Effector memory CD8-positive, alpha-beta T cell (primary cell): ENCODE measurements around the gene COX20.
"Not testable (repeated sequence)": the region's sequence is repeated elsewhere in the genome, so short reads cannot be mapped to it uniquely, and the experiment has no call there.

Experiments
- ATAC-seq: fragments of 150-1000 bp; cut with Tn5 transposase; replicated peaks from 2 replicates; pipeline ENCODE4 v1.10.0; 2021; ENCODE audit warnings: mild to moderate bottlenecking, moderate library complexity
- DNase-seq, 3 experiments: peaks; one replicate each; pipeline ENCODE4 v3.0.0; 2021
- H3K27ac Mint-ChIP-seq, 2 donors: one replicate each; pipeline ENCODE4 v1.8.0; 2022; ENCODE audit warnings: mild to moderate bottlenecking in 2 of 2, mixed read lengths in 2 of 2, moderate library complexity in 2 of 2
- H3K27me3 Mint-ChIP-seq, 2 donors: one replicate each; pipeline ENCODE4 v1.8.0; 2022; ENCODE audit warnings: mixed read lengths in 2 of 2
- H3K36me3 Mint-ChIP-seq: one replicate; pipeline ENCODE4 v1.8.0; 2022; ENCODE audit warnings: mild to moderate bottlenecking, moderate library complexity, mixed read lengths; ENCODE audit not compliant: insufficient read depth
- H3K4me1 Mint-ChIP-seq, 2 donors: one replicate each; pipeline ENCODE4 v1.8.0; 2022; ENCODE audit warnings: low read depth in 2 of 2, mixed read lengths in 2 of 2
- H3K4me3 Mint-ChIP-seq, 2 donors: one replicate each; pipeline ENCODE4 v1.8.0; 2022; ENCODE audit warnings: mild to moderate bottlenecking in 2 of 2, mixed read lengths in 2 of 2, moderate library complexity in 2 of 2
- H3K9me3 Mint-ChIP-seq, 2 donors: one replicate each; pipeline ENCODE4 v1.8.0; 2022; ENCODE audit warnings: mixed read lengths in 2 of 2

The COX20 gene

DNA sequence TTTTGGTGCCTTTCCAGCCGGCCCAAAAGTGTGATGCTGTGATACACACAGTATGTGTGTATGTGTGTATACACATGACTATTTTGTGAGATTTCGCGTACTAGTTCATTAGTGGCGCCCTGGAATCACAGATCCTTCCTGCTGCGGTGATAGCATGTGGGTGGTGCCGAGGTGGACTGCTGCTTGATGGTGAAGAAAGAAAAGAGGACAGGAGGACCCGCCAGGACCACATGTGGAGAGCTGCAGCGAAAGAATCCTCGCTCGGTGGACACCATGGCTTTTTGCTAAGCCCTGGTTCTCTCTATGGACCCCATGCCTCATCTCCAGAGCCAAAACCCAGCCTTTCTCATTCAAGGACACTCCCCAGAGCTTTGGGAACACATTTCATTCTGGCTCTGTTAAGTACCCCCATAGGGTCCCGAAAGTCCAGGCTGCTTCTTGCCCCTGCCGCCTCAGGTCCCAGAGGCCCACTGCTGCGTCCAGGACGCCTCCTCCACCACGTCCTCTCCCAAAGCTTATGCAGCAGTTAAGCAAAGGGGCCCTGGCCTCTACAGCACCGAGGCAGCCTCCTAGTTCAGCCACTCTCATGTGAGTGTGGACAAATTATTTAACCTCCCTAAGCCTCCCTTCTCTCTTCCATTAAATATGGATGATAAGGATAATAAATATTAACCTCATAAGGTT, 32.8 kb upstream of the COX20 start:
- no peaks in the 10 kb centered on the region for H3K36me3 Mint-ChIP-seq
- no peak overlapping the region for H3K27ac Mint-ChIP-seq
- H3K4me1 Mint-ChIP-seq: peaks cover 2 to 3% of the 10 kb centered on the region in 2 donors
- H3K4me3 Mint-ChIP-seq: no peak overlapping the region
- DNase-seq: no peak
- H3K27me3 Mint-ChIP-seq: peaks cover 0 to 34% of the 10 kb centered on the region in 2 donors
- no peaks in the 10 kb centered on the region for H3K9me3 Mint-ChIP-seq
- no peak for ATAC-seq

DNA sequence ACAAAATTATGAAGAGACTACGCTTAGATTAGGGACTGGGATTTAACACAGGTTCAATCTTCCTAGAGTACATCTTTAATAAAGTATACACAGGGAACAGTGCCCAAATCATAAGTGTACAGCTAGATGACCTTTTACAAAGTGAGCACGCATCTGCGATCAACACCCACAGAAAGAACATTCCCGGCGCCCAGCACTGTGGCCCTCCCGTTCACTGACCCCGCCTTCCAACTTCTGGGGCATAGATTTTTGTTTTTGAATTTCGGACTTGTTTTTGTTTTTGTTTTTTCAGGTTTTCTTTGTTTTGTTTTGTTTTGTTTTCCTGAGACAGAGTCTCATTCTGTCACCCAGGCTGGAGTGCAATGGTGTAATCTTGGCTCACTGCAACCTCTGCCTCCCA, 30.6 kb upstream of the COX20 start:
- no peak for ATAC-seq
- H3K9me3 Mint-ChIP-seq: no peaks in the 10 kb centered on the region

DNA sequence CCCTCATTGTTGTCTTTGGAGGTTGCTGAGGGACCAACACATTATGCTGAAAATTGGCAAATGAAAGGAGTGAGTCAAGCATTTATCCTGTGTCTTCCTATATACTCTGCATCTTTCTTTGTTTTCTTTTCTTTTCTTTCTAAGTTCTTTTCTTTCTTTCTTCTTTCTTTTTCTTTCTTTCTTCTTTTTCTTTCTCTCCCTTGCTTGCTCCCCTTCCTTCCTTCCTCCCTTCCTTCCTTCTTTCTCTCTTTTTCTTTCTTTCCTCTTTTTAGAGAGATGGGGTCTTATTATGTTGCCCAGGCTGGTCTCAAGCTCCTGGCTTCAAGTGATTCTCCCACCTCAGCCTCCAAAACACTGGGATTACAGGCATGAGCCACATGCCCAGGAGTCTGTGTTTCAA, 28.3 kb upstream of the COX20 start:
- DNase-seq (no peak), ATAC-seq (no peak)
- H3K4me1 Mint-ChIP-seq: no peaks in the 10 kb centered on the region
- H3K27me3 Mint-ChIP-seq: peaks cover 9 to 40% of the 10 kb centered on the region in 2 donors
- no peaks in the 10 kb centered on the region for H3K36me3 Mint-ChIP-seq
- H3K27ac Mint-ChIP-seq: peak overlapping the region in 1 of 2 donors; percentile 28
- H3K4me3 Mint-ChIP-seq: no peak overlapping the region
- H3K9me3 Mint-ChIP-seq: no peaks in the 10 kb centered on the region

More for the DNA sequence above, 30.6 kb upstream of the COX20 start:
- Mint-ChIP-seq H3K27me3 (peaks cover 0 to 34% of the 10 kb centered on the region in 2 donors), H3K27ac (no peak overlapping the region), H3K36me3 (no peaks in the 10 kb centered on the region), H3K4me1 (peaks cover 2 to 3% of the 10 kb centered on the region in 2 donors), H3K4me3 (no peak overlapping the region)
- no peak for DNase-seq

DNA sequence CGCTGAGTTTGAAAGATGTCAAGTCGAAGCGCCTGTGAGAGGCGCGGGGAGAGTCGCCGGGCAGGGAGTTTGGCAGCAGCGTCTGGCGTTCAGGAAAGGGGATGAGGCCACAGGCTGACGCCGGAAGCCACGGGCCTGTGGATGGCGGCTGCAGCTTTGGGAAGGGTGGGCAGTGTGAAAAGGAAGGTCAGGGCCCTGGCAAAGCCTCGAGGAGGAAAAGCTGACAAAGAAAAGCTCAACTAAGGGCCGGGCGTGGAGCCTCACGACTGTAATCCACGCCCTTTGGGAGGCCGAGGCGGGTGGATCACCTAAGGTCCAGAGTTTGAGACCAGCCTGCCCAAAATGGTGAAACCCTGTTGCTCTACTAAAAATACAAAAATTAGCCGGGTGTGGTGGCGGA, 25.2 kb upstream of the COX20 start:
- H3K36me3 Mint-ChIP-seq: no peaks in the 10 kb centered on the region
- H3K4me1 Mint-ChIP-seq: no peaks in the 10 kb centered on the region
- ATAC-seq (no peak), DNase-seq (no peak)
- peak overlapping the region in 1 of 2 donors; percentile 59 for H3K27ac Mint-ChIP-seq
- peaks cover 19 to 46% of the 10 kb centered on the region in 2 donors for H3K27me3 Mint-ChIP-seq
- no peaks in the 10 kb centered on the region for H3K9me3 Mint-ChIP-seq
- no peak overlapping the region for H3K4me3 Mint-ChIP-seq

DNA sequence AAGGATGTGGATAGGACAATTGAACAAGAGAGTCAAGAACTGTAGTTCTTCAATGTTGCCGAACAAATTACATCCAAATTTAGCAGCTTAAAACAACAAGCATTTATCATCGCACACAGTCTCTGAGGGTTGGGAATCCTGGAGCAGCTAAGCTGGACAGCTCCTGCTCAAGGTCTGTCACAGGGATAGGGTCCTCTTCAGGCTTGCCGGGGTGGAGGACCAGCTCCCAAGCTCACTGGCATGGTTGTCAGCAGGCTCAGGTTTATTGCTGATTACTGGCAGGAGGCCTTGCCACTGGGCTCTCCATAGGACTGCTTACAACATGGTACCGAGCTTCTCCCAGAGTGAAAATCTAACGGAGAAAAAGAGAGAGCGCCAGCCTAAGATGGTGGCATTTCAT, 22.1 kb upstream of the COX20 start:
- peaks cover 28 to 67% of the 10 kb centered on the region in 2 donors for H3K27me3 Mint-ChIP-seq
- no peak overlapping the region for H3K4me3 Mint-ChIP-seq
- no peak for ATAC-seq
- no peak for DNase-seq
- H3K27ac Mint-ChIP-seq: no peak overlapping the region
- no peaks in the 10 kb centered on the region for H3K36me3 Mint-ChIP-seq
- H3K4me1 Mint-ChIP-seq: no peaks in the 10 kb centered on the region
- H3K9me3 Mint-ChIP-seq: no peaks in the 10 kb centered on the region

DNA sequence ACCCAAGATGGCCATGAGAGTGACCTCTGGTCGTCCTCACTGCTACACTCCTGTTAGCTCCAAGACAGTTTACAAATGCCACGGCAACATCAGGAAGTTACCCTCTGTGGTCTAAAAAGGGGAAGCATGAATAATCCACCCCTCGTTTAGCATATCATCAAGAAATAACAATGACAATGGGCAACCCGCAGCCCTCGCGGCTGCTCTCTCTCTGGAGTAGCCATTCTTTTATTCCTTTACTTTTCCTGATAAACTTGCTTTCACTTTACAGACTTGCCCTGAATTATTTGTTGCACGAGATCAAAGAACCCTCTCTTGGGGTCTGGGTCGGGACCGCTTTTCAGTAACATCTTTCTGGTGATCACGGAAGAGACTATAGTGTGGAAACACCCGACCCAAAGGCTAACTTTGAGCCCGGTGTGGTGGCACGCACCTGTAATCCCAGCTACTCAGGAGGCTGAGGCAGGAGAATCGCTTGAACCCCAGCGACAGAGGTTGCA, 19.8 kb upstream of the COX20 start:
- no peak overlapping the region for H3K27ac Mint-ChIP-seq
- ATAC-seq: no peak
- no peaks in the 10 kb centered on the region for H3K9me3 Mint-ChIP-seq
- no peaks in the 10 kb centered on the region for H3K4me1 Mint-ChIP-seq
- H3K27me3 Mint-ChIP-seq: peaks cover 28 to 57% of the 10 kb centered on the region in 2 donors
- H3K4me3 Mint-ChIP-seq: no peak overlapping the region
- no peaks in the 10 kb centered on the region for H3K36me3 Mint-ChIP-seq
- DNase-seq: no peak

DNA sequence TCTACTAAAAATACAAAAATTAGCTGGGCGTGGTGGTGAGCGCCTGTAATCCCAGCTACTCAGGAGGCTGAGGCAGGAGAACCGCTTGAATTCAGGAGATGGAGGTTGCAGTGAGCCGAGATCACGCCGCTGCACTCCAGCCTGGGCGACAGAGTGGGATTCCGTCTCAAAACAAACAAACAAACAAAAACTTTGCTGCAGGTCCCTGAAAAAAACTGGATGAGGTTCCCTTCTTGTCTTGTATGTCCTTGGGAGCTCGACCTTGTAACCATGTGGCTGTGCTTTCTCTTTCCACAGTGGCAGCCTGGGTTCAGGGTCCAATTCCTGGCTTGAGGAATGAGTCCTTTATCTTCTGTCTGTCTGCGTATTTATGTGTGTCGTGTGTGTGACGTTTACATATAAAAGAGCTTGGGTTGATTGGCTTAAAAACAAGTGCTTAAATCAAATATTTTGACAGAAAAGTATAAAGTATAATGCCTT, 18.0 kb upstream of the COX20 start:
- ATAC-seq: no peak
- Mint-ChIP-seq H3K27me3 (peaks cover 19 to 43% of the 10 kb centered on the region in 2 donors), H3K4me3 (no peak overlapping the region), H3K4me1 (no peaks in the 10 kb centered on the region), H3K9me3 (no peaks in the 10 kb centered on the region), H3K27ac (no peak overlapping the region), H3K36me3 (no peaks in the 10 kb centered on the region)
- no peak for DNase-seq

DNA sequence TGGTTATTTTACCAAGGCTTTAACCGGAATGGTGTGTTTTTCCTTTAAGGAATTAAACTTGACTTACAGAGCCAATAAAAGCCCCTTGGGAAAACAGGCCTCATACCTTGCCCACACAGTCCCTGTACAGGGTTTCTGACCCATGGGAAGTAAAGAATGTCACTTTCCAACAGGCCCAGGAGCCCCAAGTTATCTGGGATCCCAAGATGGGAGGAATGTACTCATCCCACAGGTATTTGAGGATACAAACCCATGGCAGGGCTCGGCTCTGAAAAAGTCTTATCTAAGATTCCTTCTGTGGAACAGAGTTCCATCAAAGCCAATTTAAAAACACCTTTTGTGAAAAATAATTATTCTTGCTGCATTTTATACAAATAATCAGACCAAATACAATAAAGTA, 15.3 kb upstream of the COX20 start:
- ATAC-seq (no peak), DNase-seq (no peak)
- Mint-ChIP-seq H3K36me3 (no peaks in the 10 kb centered on the region), H3K4me3 (no peak overlapping the region), H3K9me3 (no peaks in the 10 kb centered on the region), H3K27me3 (peaks cover 15 to 29% of the 10 kb centered on the region in 2 donors), H3K4me1 (no peaks in the 10 kb centered on the region), H3K27ac (no peak overlapping the region)

DNA sequence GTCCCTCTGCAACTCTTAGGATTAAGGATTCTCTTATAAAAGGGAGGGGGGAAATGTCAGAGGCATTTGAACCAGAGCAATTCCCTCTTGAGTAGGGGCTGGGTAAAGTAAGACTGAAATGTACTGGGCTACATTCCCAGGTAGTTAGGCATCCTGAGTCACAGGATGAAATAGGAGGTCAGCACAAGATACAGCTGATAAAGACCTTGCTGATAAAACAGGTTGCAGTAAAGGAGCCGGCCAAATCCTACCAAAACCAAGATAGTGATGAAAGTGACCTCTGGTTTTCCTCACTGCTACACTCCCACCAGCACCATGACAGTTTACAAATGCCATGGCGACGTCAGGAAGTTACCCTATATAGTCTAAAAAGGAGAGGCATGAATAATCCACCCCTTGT, 14.3 kb upstream of the COX20 start:
- ATAC-seq: no peak
- Mint-ChIP-seq H3K27me3 (peaks cover 8 to 19% of the 10 kb centered on the region in 2 donors), H3K9me3 (no peaks in the 10 kb centered on the region), H3K4me3 (no peak overlapping the region), H3K27ac (no peak overlapping the region), H3K4me1 (no peaks in the 10 kb centered on the region), H3K36me3 (no peaks in the 10 kb centered on the region)
- no peak for DNase-seq

DNA sequence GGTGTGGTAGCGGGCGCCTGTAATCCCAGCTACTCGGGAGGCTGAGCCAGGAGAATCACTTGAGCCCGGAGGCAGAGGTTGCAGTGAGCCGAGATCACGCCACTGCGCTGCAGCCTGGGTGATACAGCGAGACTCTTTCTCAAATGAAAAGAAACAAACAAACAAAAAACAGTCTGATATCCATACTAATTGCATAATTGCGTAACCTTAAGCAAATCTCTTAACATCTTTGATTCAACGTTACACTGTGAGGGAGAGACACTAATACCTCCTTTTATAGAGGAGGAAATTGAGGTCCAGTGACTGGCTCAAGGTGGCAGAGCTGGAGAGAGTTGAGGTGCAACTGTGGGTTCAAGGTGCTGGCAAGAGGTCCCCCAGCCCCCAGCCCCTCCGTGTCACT, 12.6 kb upstream of the COX20 start:
- Mint-ChIP-seq H3K4me3 (no peak overlapping the region), H3K4me1 (no peaks in the 10 kb centered on the region), H3K9me3 (no peaks in the 10 kb centered on the region), H3K27ac (no peak overlapping the region), H3K27me3 (peaks cover 2 to 6% of the 10 kb centered on the region in 2 donors), H3K36me3 (no peaks in the 10 kb centered on the region)
- ATAC-seq (no peak), DNase-seq (no peak)

DNA sequence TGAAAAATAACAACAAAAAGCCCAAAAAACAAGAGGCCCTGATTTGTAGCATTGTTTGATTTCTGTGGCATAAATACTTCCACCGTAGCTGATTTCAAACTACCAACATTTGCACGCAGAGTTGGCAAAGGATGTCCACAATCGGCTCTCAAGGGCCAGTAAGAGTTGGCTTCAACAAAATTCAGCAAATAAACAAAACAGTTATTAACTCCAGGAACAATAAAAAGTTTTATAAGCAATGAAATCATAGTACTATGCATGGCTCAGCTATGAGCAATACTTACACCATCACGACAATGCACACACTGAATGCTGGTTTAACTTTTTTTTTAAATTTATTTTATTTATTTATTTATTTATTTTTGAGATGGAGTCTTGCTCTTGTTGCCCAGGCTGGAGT, 8.7 kb upstream of the COX20 start:
- H3K4me1 Mint-ChIP-seq: no peaks in the 10 kb centered on the region
- no peaks in the 10 kb centered on the region for H3K36me3 Mint-ChIP-seq
- H3K4me3 Mint-ChIP-seq: no peak overlapping the region
- H3K9me3 Mint-ChIP-seq: no peaks in the 10 kb centered on the region
- H3K27ac Mint-ChIP-seq: no peak overlapping the region
- H3K27me3 Mint-ChIP-seq: peaks cover 0 to 6% of the 10 kb centered on the region in 2 donors
- no peak for DNase-seq
- no peak for ATAC-seq

DNA sequence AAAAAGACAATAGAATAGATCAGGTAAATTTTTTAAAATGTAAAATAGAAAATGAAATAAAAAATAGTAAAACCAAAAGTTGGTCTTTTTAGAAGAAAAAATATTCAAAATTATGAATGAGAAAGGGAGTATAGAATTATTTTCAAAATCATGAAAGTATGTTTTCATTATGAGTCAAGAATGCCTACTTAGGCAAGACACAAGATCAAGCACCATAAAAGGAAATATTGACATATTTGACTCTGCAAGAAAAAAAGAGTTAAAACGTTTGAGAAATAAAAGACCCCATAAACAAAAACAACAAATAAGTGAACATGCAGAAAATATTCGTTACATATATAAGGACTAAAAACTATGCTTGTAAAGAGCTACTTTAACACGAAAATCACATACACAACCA, 4.8 kb upstream of the COX20 start:
- Mint-ChIP-seq H3K4me3 (no peak overlapping the region), H3K27me3 (no peaks in the 10 kb centered on the region), H3K9me3 (no peaks in the 10 kb centered on the region), H3K36me3 (peaks cover 26% of the 10 kb centered on the region), H3K27ac (no peak overlapping the region), H3K4me1 (peaks cover 4 to 9% of the 10 kb centered on the region in 2 donors)
- DNase-seq: no peak
- ATAC-seq: no peak

DNA sequence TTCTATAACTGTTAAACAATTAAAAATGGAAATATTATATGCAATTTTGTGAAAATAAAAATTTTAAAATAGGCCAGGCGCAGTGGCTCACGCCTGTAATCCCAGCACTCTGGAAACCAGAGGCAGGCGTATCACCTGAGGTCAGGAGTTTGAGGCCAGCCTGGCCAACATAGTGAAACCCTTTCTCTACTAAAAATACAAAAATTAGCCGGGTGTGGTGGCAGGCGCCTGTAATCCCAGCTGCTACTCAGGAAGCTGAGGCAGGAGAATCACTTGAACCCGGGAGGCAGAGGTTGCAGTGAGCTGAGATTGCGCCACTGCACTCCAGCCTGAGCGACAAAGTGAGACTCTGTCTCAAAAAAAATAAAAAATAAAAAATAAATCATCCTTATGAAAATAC, 2.2 kb upstream of the COX20 start:
- Mint-ChIP-seq H3K27ac (peak overlapping the region; percentile 99), H3K36me3 (peaks cover 41% of the 10 kb centered on the region), H3K4me1 (peaks cover 19 to 31% of the 10 kb centered on the region in 2 donors), H3K4me3 (peak overlapping the region; percentile 84 to 96)
- not testable (repeated sequence) for DNase-seq, H3K27me3 Mint-ChIP-seq, H3K9me3 Mint-ChIP-seq, ATAC-seq

DNA sequence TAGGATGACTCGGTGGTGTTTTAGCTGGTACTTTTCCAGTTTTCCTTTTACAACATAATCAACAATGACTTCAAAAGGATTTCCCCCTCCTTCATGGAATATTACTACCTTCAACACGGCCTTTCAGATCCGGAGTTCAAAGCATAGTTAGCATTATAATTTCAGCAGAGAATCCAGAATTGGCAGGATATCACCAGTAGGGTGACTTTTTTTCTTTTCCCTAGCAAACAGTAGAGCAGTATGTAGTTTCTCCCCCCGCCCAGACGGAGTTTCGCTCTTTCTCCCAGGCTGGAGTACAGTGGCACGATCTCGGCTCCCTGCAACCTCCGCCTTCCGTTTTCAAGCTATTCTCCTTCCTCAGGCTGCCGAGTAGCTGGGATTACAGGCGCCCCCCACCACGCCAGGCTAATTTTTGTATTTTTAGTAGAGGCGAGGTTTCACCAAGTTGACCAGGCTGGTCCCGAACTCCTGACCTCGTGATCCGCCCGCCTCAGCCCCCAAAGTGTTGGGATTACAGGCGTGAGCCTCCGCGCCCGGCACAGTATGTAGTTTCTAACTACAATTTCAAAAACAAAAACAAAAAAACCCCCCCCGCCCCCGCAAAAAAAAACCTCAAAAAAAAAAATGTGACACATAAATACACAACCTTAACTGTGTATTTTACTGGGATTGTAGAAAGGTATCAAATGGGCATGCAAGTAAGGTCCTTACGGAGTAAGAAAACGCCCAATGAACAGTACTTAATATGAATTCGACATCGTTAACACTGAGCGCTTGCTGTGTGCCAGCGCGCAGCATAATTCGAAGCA, 1.5 kb upstream of the COX20 start:
- ATAC-seq: peak; percentile 31

More for the DNA sequence above, 1.5 kb upstream of the COX20 start:
- Mint-ChIP-seq H3K36me3 (peaks cover 48% of the 10 kb centered on the region), H3K9me3 (no peaks in the 10 kb centered on the region), H3K27ac (peak overlapping the region; percentile 99), H3K4me3 (peak overlapping the region; percentile 84 to 96), H3K4me1 (peaks cover 24 to 38% of the 10 kb centered on the region in 2 donors), H3K27me3 (no peaks in the 10 kb centered on the region)
- DNase-seq: peak; percentile 34 to 46 (median 36)
